ENCODE data around the gene TRMT13. TPM values are rescaled to one million over a fixed set of nuclear protein-coding genes. Genes with fewer than 3 reads are reported as not detected.

The TRMT13 gene
- total RNA-seq, 1 donor: 10.9 TPM

- no peaks in the 10 kb centered on the region for H4K20me1 ChIP-seq (ENCODE audit: insufficient read depth, low read length)
- H3K4me1 ChIP-seq (ENCODE audit: insufficient read depth, low read length): no peaks in the 10 kb centered on the region
- H3K79me2 ChIP-seq (ENCODE audit: insufficient read depth, low read length): no peaks in the 10 kb centered on the region
- peaks cover 6% of the 10 kb centered on the region for H3K36me3 ChIP-seq (ENCODE audit: insufficient read depth, low read length)
- H3K27ac ChIP-seq (ENCODE audit: low read depth, low read length): no peak overlapping the region
- H3K4me3 ChIP-seq (ENCODE audit: insufficient read depth, low read length): no peak overlapping the region
- no peak for DNase-seq (ENCODE audit: insufficient read length, low spot score, missing footprints)
- H3K4me2 ChIP-seq (ENCODE audit: insufficient read depth, low read length): no peak overlapping the region
- H3K27me3 ChIP-seq (ENCODE audit: insufficient read depth, low read length): no peaks in the 10 kb centered on the region
- TF ChIP-seq, protein P1, sequence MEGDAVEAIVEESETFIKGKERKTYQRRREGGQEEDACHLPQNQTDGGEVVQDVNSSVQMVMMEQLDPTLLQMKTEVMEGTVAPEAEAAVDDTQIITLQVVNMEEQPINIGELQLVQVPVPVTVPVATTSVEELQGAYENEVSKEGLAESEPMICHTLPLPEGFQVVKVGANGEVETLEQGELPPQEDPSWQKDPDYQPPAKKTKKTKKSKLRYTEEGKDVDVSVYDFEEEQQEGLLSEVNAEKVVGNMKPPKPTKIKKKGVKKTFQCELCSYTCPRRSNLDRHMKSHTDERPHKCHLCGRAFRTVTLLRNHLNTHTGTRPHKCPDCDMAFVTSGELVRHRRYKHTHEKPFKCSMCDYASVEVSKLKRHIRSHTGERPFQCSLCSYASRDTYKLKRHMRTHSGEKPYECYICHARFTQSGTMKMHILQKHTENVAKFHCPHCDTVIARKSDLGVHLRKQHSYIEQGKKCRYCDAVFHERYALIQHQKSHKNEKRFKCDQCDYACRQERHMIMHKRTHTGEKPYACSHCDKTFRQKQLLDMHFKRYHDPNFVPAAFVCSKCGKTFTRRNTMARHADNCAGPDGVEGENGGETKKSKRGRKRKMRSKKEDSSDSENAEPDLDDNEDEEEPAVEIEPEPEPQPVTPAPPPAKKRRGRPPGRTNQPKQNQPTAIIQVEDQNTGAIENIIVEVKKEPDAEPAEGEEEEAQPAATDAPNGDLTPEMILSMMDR (IDR thresholded peaks at IDR 0.05; ENCODE audit: extremely low read depth, low read depth, low read length): no peak
- H2AFZ ChIP-seq (ENCODE audit: low read length): no peak overlapping the region
- no peaks in the 10 kb centered on the region for H3K9me3 ChIP-seq (ENCODE audit: low read depth, low read length)
Measured at GRCh38 chr1:100115524-100115923, 17.4 kb upstream of the TRMT13 start.

DNA sequence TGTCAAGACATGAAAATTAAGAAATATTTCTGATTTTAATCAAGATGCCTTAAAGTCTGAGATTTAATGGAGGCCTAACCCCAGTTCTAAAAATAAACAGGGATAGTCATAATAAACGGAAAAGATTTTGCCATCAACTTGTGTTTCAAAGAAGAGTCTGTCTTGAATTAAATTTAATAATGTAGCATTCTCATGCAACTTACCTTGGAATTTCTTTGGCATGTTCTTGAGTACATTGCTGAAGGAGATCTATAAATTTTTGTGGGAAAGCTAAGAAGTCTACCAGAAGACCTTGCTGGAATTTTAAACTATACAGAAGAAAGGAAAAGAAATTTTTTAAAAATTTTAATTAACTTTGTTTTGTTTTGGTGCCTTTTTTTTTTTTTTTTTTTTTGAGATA is 10.8 kb upstream of the TRMT13 start:
- no peaks in the 10 kb centered on the region for H4K20me1 ChIP-seq (ENCODE audit: insufficient read depth, low read length)

GRCh38 chr1:100127226-100127625 is 5.7 kb upstream of the TRMT13 start:
- Histone ChIP-seq H2AFZ (ENCODE audit: low read length) (peak overlapping the region; percentile 18), H3K9me3 (ENCODE audit: low read depth, low read length) (no peaks in the 10 kb centered on the region), H3K27me3 (ENCODE audit: insufficient read depth, low read length) (no peaks in the 10 kb centered on the region), H3K36me3 (ENCODE audit: insufficient read depth, low read length) (no peaks in the 10 kb centered on the region), H4K20me1 (ENCODE audit: insufficient read depth, low read length) (no peaks in the 10 kb centered on the region), H3K79me2 (ENCODE audit: insufficient read depth, low read length) (peaks cover 40% of the 10 kb centered on the region), H3K4me2 (ENCODE audit: insufficient read depth, low read length) (no peak overlapping the region), H3K27ac (ENCODE audit: low read depth, low read length) (no peak overlapping the region), H3K4me3 (ENCODE audit: insufficient read depth, low read length) (no peak overlapping the region), H3K4me1 (ENCODE audit: insufficient read depth, low read length) (peaks cover 7% of the 10 kb centered on the region)
- TF ChIP-seq, protein P1 (IDR thresholded peaks at IDR 0.05; ENCODE audit: extremely low read depth, low read depth, low read length): no peak
- no peak for DNase-seq (ENCODE audit: insufficient read length, low spot score, missing footprints)

More for the DNA sequence above, 10.8 kb upstream of the TRMT13 start:
- Histone ChIP-seq H3K4me2 (ENCODE audit: insufficient read depth, low read length) (no peak overlapping the region), H3K27ac (ENCODE audit: low read depth, low read length) (no peak overlapping the region), H2AFZ (ENCODE audit: low read length) (no peak overlapping the region), H3K27me3 (ENCODE audit: insufficient read depth, low read length) (no peaks in the 10 kb centered on the region), H3K36me3 (ENCODE audit: insufficient read depth, low read length) (peaks cover 6% of the 10 kb centered on the region), H3K9me3 (ENCODE audit: low read depth, low read length) (no peaks in the 10 kb centered on the region), H3K4me3 (ENCODE audit: insufficient read depth, low read length) (no peak overlapping the region), H3K79me2 (ENCODE audit: insufficient read depth, low read length) (peaks cover under 1% of the 10 kb centered on the region), H3K4me1 (ENCODE audit: insufficient read depth, low read length) (no peaks in the 10 kb centered on the region)
- TF ChIP-seq, protein P1 (IDR thresholded peaks at IDR 0.05; ENCODE audit: extremely low read depth, low read depth, low read length): no peak
- no peak for DNase-seq (ENCODE audit: insufficient read length, low spot score, missing footprints)

DNA sequence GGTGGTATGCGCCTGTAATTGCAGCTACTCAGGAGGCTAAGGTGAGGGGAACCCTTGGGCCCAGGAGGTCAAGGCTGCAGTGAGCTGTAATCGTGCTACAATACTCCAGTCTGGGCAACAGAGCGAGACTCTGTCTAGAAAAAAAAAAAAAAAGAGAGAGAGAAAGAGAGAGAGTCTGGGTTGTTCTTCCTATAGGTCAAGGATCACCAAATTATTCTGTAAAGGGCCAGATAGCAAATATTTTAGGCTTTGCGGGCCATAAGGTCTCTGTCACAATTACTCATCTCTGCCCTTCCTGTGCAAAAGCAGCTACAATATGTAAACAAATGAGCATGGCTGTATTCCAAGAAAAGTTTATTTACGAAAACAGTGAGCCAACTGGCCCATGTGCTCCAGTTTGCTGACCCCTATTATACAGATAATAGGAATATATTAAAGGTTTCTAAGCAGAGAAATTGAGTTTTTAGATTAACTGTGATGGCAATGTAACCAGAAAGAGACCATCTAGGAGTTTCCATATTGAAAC is 2.3 kb upstream of the TRMT13 start:
- Histone ChIP-seq H3K27me3 (ENCODE audit: insufficient read depth, low read length) (no peaks in the 10 kb centered on the region), H3K27ac (ENCODE audit: low read depth, low read length) (no peak overlapping the region), H3K9me3 (ENCODE audit: low read depth, low read length) (no peaks in the 10 kb centered on the region), H2AFZ (ENCODE audit: low read length) (no peak overlapping the region), H4K20me1 (ENCODE audit: insufficient read depth, low read length) (no peaks in the 10 kb centered on the region), H3K79me2 (ENCODE audit: insufficient read depth, low read length) (peaks cover 61% of the 10 kb centered on the region), H3K36me3 (ENCODE audit: insufficient read depth, low read length) (no peaks in the 10 kb centered on the region), H3K4me1 (ENCODE audit: insufficient read depth, low read length) (peaks cover 19% of the 10 kb centered on the region), H3K4me2 (ENCODE audit: insufficient read depth, low read length) (no peak overlapping the region), H3K4me3 (ENCODE audit: insufficient read depth, low read length) (no peak overlapping the region)
- TF ChIP-seq, protein P1 (IDR thresholded peaks at IDR 0.05; ENCODE audit: extremely low read depth, low read depth, low read length): no peak
- DNase-seq (ENCODE audit: insufficient read length, low spot score, missing footprints): no peak
